Heart left ventricle (tissue), 13 donors: ENCODE results near the gene ANKRD30A.

Experiments
- CTCF ChIP-seq, 12 donors: fragments of 200-600 bp; sonication (generic) in 4 of 12; IDR thresholded peaks; one replicate each; pipeline versions ENCODE4 v1.5.0 to v1.8.0; 2018 to 2022; ENCODE audit warnings: antibody characterized with exemption in 12 of 12, mild to moderate bottlenecking in 5 of 12
- POLR2A ChIP-seq, 2 donors: fragments of 450-650 bp; IDR thresholded peaks; one replicate each; pipeline ENCODE4 v1.6.1; 2017; ENCODE audit warnings: antibody characterized with exemption in 2 of 2, mild to moderate bottlenecking in 2 of 2, moderate library complexity in 2 of 2
- donor health status: ischemic (EF 13 %, LVEDD 7.1; RV severe dilation, severe dysfunction).
- donor health status: DM: no; HTN: yes; CAD: no.
- donor health status: DM: no; HTN: no; CAD: no.
- donor health status: ischemic (EF 25% LVEDD 6.9; RV normal size, moderate dysfunction).
- donor health status: ischemic (EF 25% LVEDD 5.7; RV mildly dilated, moderate dysfunction).
- donor health status: ischemic (EF 35%, LVEDD 5.7; RV mildly dilated, moderate dysfunction).
- donor health status: nonischemic (EF 11% LVEDD 7.7; RV severe dilation, severe dysfunction).
- donor health status: DM: yes; HTN: yes; CAD: no.
- donor health status: PGD.
- donor health status: ischemic (EF 29% LVEDD 5.4; RV normal size, mild dysfunction).
- donor health status: nonischemic (EF 23%, LVEDD 6.1; RV moderate dilation, normal function).

- TF ChIP-seq POLR2A (IDR thresholded peaks at IDR 0.05) (no peak), CTCF (IDR thresholded peaks at IDR 0.05) (no peak)
Measured at GRCh38 chr10:37275216-37275777, 149.9 kb downstream of the ANKRD30A start.
